Myocyte (in vitro differentiated cells): ENCODE measurements around the gene ENO1. TPM values are rescaled to one million over a fixed set of nuclear protein-coding genes. Genes with fewer than 3 reads are reported as not detected.
"Not testable (repeated sequence)": the region's sequence is repeated elsewhere in the genome, so short reads cannot be mapped to it uniquely, and the experiment has no call there.

Source experiments
- DNase-seq: peaks from one replicate; pipeline ENCODE4 v3.0.0-alpha.2; 2012; ENCODE audit warnings: low read depth
- total RNA-seq: library from RNA; depleted of rRNA; stranded (reverse); fragments of >200 nt; gene quantifications from 2 replicates; pipeline ENCODE4 v1.2.3, GENCODE V29; 2014

ENO1 gene
- total RNA-seq, 1 donor from 2014 or later = 351 TPM

DNA sequence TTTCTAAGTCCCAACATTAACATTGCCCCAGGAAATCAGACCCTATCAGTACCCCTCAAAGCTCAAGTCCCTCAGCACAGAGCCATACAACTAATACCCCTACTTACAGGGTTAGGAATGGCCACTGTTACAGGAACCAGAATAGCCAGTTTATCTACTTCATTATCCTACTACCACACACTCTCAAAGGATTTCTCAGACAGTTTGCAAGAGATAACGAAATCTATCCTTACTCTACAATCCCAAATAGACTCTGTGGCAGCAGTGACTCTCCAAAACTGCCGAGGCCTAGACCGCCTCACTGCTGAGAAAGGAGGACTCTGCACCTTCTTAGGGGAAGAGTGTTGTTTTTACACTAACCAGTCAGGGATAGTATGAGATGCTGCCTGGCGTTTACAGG is 19.0 kb upstream of the ENO1 start:
- not testable (repeated sequence) for DNase-seq

DNA sequence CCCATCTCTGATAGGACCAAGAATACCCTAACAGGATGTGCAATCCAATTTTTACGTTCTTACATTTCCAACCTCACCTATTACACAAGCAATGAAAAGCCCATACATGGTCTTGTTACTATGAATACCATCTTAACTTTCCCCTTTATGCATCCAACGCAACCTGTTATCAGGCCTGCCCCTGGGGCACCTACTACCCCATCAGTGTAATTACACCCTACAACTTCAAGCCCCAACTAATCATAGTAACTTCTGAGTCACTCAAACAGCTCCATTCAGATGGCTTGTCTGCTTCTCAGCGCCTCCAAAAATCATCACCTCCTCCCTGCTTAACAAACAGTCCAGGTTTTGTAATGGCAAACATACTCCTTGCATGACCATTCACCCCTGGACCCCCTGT is 18.3 kb upstream of the ENO1 start:
- DNase-seq = not testable (repeated sequence)

DNA sequence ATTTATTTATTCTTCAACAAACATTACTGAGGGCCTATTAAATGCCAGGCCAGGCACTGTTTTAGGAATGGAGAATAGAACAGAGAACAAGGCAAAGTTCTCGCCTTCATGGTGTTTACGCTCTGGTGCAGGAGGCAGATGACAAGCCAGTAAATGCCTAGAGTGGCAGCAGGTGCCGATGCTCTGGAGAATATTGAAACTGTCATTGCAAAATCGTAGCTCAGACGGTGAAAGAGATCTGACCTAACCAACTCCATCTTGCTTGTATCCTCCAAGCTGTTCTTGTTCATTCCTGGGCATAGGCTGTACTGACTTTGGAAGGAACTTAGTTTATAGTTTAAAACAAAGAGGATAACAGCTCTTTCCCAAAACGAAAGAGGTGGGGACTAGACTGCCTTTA is 13.5 kb upstream of the ENO1 start:
- DNase-seq = no peak

DNA sequence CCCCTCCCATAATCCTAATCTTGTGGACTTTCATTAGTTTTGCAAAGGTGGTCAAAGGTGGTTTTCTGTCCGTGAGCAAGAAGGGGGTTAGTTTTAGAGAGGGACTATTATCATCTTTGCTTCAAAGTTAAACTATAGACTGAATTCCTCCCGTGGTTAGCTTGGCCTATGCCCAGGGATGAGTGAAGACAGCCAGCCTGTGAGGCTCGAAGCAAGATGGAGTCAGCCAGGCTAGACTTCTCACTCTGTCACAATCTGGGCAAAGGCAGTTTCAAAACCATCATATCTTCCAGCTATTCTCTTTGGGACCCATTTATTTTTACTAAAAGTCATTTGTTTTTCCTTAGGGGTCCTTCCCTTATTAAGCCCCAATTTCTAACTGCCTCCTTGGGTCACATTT is 12.9 kb upstream of the ENO1 start:
- no peak for DNase-seq

DNA sequence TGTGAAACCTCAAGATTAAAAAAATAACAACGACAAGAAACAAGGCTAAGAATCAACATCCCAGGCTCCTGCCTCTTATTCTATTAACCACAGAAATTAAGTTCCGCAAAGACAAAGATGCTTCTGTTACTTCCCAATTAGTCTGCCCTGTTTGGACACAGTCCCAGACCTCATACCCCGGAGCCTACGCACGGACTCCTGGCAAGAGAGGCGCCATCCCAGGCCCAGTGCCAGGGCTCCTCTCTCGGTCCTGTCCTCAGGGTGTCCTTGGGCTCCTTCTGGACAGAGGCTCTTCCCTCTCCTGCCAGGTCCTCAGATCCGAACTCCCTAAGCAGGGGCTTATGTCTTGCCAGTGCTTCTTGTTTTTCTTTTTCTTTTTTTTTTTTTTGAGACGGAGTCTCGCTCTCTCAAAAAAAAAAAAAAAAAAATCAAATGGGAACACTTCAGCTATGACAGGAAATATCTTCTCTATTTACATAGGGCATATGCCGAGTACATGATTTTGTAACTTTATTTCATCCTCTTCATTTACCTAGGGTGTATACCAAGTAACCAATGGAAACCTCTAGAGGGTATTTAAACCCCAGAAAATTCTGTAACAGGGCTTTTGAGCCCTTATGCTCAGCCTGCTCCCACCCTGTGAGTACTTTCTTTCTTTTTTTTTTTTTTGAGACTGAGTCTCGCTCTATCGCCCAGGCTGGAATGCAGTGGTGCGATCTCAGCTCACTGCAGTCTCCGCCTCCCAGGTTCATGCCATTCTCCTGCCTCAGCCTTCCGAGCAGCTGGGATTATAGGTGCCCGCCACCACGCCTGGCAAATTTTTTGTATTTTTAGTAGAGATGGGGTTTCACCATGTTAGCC is 11.7 kb upstream of the ENO1 start:
- peak; percentile 77 for DNase-seq

DNA sequence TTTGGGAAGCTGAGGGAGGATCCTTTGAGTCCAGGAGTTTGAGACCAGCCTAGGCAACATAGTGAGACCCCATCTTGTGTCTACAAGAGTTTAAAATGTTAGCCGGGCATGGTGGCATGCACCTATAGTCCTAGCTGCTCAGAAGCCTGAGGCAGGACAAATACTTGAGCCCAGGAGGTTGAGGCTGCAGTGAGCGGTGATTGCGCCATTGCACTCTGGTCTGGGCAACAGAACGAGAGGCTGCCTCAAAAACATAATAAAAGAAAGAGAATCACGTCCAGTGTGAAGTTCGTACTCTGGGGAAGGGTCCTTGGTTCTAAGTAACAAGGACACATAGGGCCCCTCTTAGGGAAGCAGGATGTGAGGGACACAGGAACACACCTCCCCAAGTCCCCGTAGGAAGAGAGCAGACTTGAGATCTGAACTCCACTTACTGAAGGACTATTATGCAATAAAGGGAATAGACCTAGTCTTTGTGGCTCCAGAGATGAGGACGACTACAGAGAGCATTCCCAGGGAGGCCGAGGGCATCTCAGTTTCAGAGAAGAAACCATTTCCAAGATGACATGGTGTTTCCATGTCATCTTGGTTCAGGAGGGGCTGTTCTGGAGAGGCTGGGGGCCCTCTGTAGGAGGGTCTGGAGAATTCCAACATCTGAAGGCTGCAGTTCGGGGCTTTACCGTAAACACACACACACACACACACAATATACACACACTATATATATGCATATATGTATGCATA is 10.8 kb upstream of the ENO1 start:
- no peak for DNase-seq

DNA sequence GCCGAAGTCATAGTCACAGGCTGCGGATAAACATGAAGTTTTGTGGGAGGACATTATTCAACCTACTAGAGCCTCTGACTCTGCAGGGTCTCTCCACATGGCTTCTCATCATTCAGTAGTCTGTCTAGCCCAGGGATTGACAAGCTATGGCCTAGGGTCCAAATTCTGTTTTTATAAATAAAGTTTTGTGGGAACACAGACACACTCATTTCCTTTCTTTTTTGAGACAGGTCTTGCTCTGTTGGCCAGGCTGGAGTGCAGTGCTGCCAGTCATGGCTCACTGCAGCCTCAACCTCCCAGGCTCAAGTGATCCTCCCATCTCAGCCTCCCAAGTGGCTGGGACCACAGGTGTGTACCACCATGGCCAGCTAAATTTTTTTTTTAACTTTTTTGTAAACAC is 8.1 kb upstream of the ENO1 start:
- no peak for DNase-seq

DNA sequence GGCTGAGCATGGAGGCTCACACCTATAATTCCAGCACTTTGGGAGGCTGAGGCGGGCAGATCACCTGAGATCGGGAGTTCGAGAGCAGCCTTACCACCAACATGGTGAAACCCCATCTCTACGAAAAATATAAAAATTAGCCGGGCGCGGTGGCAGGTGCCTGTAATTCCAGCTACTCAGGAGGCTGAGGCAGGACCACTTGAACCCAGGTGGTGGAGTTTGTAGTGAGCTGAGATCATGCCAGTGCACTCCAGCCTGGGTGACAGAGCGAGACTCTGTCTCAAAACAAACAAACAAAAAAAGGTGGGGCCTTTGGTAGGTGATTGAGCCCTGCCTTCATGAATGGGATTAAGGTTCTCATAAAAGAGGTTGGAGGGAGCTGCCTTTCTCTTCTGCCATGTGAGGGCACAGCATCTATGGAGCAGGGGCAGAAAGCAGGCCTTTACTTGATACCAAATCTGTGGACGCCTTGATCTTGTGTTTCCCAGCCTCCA is 7.6 kb upstream of the ENO1 start:
- not testable (repeated sequence) for DNase-seq

DNA sequence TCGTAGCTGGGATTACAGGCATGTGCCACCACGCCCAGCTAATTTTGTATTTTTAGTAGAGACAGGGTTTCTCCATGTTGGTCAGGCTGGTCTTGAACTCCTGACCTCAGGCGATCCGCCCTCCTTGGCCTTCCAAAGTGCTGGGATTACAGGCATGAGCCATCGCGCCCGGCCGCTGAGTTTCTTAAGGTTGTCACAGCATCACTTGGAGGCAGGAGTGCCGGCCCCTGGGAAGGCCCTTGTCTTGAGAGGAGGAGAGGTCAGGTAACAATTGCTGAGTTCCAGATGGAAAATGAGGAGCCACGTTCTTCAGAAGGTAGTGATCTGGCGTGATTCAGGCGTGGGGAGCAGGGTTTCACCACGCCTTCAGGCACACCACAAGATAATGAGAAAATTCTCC is 5.6 kb upstream of the ENO1 start:
- not testable (repeated sequence) for DNase-seq

DNA sequence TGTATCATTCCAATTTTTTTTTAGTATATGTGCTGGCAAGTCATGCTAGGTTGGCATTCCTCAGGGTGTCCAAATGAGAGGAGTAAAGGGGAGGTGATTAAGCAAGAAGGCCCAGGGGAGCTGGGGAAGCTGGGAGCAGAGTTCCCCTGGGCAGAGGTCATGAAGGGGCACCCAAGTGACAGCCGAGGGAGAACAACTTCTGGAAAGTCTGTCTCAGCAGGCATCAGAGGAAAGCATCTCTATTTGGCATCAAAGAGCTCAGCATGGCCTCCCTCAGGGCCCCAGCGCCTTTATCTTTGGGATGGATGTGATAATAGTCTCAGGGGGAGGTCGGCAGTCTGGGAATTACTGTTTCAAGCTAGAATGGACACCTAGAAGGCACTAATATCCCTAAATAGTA is 5.0 kb upstream of the ENO1 start:
- DNase-seq = no peak

DNA sequence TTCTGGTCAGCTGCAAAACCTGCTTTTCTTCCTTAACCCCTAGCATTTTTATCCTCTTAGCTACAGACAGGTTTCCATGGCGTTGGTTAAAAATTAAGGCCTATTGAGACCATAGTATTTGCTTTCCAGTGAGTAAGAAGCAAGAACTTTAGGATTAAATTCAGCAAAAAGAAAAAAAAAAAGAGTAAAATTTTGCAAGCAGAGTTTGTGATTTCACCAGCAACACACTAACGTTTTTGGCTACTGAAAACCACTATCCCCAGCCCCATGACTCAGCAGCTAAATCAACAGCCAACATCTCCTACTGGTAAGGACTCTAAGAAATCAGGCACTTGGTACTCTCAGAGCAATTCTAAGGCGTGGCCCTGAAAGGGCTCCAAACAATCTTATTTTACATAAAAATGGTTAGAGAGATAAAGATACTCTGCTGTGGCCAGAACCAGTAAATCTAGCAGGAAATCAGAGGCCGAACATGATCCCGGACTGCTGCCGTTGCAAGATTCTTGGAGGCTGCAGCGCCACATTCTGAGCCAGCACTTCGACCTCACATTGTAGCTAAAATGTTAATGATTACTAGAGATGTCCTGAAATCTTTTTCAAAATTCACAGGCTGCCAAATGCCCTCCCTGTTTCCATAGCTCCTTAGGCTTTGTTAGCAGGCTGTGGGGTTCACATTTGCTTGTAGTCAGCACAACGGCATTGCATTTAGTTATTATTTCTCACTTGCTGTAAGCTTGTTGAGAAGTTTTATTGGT is 1.6 kb upstream of the ENO1 start:
- peak; percentile 86 for DNase-seq

DNA sequence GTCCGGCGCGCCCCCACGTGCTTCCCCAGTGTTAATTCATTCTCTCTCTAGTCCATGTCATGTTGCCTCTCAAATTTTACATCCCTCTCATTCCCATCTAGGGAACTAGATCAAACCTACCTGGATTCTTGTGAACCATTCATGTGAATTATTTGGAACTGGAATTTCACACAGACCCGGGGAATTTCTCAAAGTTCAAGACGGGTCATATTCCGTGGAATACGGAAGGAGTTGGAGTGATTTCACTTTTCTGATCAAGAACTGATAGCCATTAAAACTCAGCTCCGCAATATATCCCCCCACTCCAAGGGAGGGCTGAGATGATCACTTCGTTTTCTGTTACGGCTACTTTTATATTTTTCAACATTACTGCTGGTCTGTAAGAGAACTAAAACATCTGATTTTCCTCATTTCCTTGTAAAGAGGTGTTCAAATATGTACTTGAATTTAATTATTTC is 1.0 kb upstream of the ENO1 start:
- DNase-seq = no peak

DNA sequence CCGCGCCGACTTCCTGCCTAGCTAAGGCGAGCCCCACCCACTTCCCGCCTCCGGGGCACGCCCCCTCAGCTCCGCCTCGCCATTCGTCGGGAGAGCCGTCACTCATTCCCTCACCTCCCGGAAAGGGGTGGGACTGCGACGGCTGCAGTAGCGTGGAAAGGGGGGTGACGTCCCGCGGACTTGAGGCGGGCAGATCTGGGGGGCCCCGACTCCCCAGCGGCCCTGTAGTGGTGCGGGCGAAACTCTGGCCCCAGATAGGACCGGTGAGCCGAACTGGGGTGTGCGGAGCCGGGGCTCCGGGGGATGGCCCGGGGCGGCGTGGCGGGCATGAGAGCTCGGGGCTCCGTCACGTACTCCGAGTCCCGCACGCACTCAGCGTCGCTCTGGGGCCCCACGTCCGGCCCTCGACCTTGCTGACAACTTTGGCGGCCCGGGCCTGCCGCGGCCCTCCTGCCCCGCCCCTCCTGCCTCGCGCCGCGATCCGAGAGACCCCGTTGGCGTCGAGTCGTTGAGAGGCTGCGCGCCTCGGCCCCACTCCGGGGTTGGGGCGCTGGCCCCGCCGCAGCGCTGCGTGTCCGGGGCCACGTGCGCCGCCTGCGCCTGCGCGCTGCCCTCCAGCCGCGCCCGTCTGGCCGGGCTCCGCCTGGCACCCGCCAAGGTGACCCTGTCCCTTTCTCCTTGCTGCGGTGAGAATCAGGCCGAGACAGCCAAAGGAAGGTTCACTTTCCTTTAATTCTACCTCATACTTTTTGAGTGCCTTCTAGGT is 395 bp upstream of the ENO1 start:
- DNase-seq = peak; percentile 97

DNA sequence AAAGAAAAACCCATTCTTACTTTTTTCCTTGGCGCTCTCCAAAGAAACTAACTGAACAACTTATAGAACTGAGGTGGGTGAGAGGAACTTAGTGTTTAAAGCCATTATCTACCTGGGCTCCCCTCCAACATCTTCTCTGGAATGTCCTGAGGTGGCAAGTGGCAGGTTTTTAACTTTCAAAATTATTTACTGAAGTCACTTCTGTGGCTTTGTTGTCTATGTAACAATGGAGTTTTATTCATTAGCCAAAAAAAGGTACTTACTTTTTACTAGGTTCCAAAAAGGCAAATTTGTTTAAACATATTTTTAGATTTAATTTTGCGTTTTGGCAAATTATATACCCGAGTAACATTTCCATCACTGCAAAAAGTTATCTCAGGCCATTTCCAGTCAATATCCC is 2.4 kb downstream of the ENO1 start:
- no peak for DNase-seq

DNA sequence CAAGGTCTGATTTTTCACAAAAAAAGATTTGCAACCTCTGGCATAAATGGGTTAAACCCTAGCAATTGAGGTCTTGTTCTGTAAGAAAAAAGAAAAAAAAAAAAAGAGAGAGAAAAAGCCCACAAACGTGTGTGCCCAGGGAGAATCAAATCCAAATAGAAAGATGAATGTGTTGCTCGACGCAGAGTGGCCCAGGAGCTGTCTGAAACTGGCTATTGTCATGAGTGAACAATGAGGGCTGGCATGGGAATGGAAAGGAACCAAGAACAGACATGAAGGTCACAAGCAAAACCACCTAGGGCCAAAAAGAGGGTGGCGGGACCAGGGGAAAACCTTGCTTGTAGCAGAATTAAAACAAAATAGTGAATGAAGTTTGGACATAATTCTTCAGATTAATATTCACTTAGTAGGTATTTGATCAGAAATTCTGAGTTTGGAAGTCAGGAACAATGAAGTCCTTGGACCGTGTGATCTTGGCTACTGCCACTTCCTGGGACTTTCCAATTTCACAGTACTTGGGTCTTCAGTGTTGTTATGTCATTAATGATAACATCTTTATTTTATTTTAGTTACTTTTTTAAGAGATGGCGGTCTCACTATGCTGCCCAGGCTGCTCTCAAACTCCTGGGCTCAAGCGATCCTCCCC is 3.1 kb downstream of the ENO1 start:
- DNase-seq = no peak

DNA sequence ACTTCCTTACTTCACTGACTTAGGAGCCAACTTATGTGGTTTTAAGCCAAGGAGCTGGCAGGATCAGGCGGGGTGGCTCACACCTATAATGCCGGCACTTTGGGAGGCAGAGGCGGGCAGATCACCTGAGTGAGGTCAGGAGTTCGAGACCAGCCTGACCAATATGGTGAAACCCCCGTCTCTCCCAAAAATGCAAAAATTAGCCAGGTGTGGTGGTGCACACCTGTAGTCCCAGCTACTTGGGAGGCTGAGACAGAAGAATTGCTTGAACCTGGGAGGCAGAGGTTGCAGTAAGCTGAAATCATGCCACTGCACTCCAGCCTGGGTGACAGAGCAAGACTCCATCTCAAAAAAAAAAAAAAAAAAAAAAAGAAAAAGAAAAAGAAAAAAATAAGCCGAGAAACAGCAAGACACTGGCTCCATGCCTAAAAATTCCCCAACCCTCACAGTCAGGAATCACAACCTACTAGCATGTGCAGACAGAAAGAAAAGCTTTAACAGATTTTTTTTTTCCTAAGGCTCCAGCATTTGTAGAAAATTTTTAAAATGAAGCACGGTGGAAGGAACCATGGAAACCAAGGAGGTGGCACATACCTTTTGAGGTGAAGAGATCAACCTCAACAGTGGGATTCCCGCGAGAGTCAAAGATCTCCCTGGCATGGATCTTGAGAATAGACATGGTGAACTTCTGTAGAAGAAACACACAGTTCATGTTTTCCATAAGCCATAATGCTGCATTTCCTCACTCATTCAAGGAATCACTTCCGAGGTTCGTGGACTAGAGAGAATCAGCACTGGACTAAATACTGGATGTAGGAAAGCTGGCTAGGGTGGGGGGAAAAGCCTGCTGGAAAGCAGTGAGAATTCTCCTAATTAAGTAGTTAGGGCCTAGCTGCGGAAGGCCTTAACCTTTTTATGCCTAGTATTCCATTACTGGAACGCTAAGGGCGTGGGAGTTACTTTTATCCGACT is 4.0 kb downstream of the ENO1 start:
- no peak for DNase-seq

DNA sequence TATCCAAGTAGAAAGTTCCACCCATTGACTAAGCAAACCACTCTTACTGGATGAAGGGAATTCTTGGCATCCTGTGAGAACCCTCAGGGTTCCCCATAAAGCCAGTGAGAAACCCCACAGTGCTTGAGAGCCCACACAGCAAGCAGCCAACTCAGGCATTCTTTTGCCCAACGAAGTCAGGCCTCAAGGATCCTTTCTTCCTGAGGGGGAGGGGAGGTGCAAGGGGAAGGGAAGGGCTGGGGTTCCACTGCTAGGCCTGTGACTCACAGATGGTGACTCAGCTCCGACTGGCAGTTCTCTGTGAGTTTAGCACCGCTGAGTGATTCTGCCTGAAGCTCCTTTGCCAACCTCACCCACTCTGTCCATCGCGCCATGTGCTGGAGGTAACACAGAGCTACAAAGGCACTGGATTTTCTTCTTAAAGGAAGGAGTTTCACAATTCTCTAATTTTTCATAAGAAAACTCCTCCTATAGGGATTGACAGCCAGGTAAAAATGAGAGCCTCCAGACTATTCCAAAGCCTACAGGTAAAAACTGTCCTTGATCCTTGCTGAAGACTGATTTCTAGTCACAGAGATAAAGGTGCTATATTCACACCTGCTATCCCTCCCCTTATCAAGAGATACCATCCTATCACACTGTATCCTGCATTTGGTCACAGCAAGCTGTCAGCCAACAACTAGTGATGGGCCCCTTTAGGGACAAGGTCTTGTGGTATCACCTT is 4.8 kb downstream of the ENO1 start:
- peak; percentile 98 for DNase-seq

DNA sequence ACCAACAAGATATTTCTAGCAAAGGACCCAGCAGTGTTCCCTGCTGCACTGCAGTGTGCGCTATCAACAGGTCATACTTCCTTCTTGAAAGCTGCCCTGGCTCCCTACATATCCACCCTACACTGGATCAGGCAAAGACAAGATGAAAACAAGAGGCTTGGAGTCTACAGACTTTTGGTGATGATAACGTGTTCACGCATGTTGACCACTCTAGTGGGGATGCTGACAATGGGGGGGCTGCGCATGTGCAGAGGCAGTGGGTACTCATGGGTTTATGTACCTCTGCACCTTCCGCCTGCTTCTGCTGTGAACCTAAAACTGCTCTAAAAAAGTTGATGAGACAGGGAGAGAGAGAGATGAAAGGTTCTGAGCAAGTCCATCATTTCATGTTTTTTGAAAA is 5.5 kb downstream of the ENO1 start:
- no peak for DNase-seq
